Duodenal mucosa (tissue), 2 donors: ENCODE results near the gene TRIM4.
A peak's percentile ranks its signal among the peaks of the same experiment; 100 is the strongest.
"Not testable (repeated sequence)": the region's sequence is repeated elsewhere in the genome, so short reads cannot be mapped to it uniquely, and the experiment has no call there.

Experiments
- H3K27ac ChIP-seq: one replicate; pipeline ENCODE4 v1.7.0; 2013; ENCODE audit warnings: low read depth, low read length
- H3K27me3 ChIP-seq, 2 donors: one replicate each; pipeline ENCODE4 v1.7.0; 2013; ENCODE audit warnings: low read length in 2 of 2, control low read depth in 1 of 2; ENCODE audit not compliant: insufficient read depth in 2 of 2, control insufficient read depth in 1 of 2
- H3K36me3 ChIP-seq, 2 donors: one replicate each; pipeline ENCODE4 v1.7.0; 2013; ENCODE audit warnings: low read length in 2 of 2, control low read depth in 1 of 2; ENCODE audit not compliant: insufficient read depth in 2 of 2, control insufficient read depth in 1 of 2
- H3K4me1 ChIP-seq, 2 donors: one replicate each; pipeline ENCODE4 v1.7.0; 2013; ENCODE audit warnings: low read length in 2 of 2, control low read depth in 1 of 2; ENCODE audit not compliant: insufficient read depth in 2 of 2, control insufficient read depth in 1 of 2
- H3K4me3 ChIP-seq, 2 donors: one replicate each; pipeline ENCODE4 v1.7.0; 2013; ENCODE audit warnings: low read length in 2 of 2, low read depth in 1 of 2
- H3K9ac ChIP-seq, 2 donors: one replicate each; pipeline ENCODE4 v1.7.0; 2013; ENCODE audit warnings: low read length in 2 of 2, low read depth in 1 of 2
- H3K9me3 ChIP-seq, 2 donors: one replicate each; pipeline ENCODE4 v1.7.0; 2013; ENCODE audit warnings: low read length in 2 of 2, control low read depth in 1 of 2; ENCODE audit not compliant: control insufficient read depth in 1 of 2

The TRIM4 gene

GRCh38 chr7:99918959-99919813, at the start of gene TRIM4:
Gene TRIM4, minus strand, starts transcription at chr7:99919530. Its CDS starts 129 bp downstream, at chr7:99919401.
- peak within 1 kb of the TSS; percentile 87 to 98 for H3K4me3 ChIP-seq
- no peaks in the 10 kb centered on the region for H3K27me3 ChIP-seq
- H3K27ac ChIP-seq, result peak within 1 kb of the TSS; percentile 86
- peaks cover 4 to 24% of the 10 kb centered on the region in 2 donors for H3K36me3 ChIP-seq
- H3K9ac ChIP-seq, result peak within 1 kb of the TSS; percentile 84 to 98
- H3K9me3 ChIP-seq, result no peaks in the 10 kb centered on the region
- peaks cover 23 to 34% of the 10 kb centered on the region in 2 donors for H3K4me1 ChIP-seq

GRCh38 chr7:99958564-99959227, 39.4 kb upstream of the TRIM4 start:
- H3K4me3 ChIP-seq, result no peak overlapping the region
- H3K27ac ChIP-seq, result no peak overlapping the region
- no peak overlapping the region for H3K9ac ChIP-seq
- no peaks in the 10 kb centered on the region for H3K9me3 ChIP-seq
- H3K4me1 ChIP-seq, result no peaks in the 10 kb centered on the region
- no peaks in the 10 kb centered on the region for H3K36me3 ChIP-seq
- H3K27me3 ChIP-seq, result peaks cover 0 to 6% of the 10 kb centered on the region in 2 donors

- H3K4me3 ChIP-seq, result no peak overlapping the region
- H3K27ac ChIP-seq, result no peak overlapping the region
- H3K27me3 ChIP-seq, result peaks cover 0 to 3% of the 10 kb centered on the region in 2 donors
- no peaks in the 10 kb centered on the region for H3K4me1 ChIP-seq
- H3K9me3 ChIP-seq, result peaks cover 2 to 4% of the 10 kb centered on the region in 2 donors
- no peaks in the 10 kb centered on the region for H3K36me3 ChIP-seq
- no peak overlapping the region for H3K9ac ChIP-seq
Measured at GRCh38 chr7:99955247-99955646, 35.9 kb upstream of the TRIM4 start.

- not testable (repeated sequence) for H3K9ac ChIP-seq, H3K27ac ChIP-seq, H3K27me3 ChIP-seq, H3K4me3 ChIP-seq, H3K9me3 ChIP-seq, H3K4me1 ChIP-seq, H3K36me3 ChIP-seq
Measured at GRCh38 chr7:99954643-99955042, 35.3 kb upstream of the TRIM4 start.

GRCh38 chr7:99953649-99954048, 34.3 kb upstream of the TRIM4 start:
- H3K36me3 ChIP-seq, result no peaks in the 10 kb centered on the region
- H3K27ac ChIP-seq, result no peak overlapping the region

GRCh38 chr7:99952649-99953048, 33.3 kb upstream of the TRIM4 start:
- H3K36me3 ChIP-seq, H3K27me3 ChIP-seq, H3K4me1 ChIP-seq, H3K4me3 ChIP-seq, H3K9me3 ChIP-seq, H3K9ac ChIP-seq, H3K27ac ChIP-seq: not testable (repeated sequence)

More at GRCh38 chr7:99953649-99954048, 34.3 kb upstream of the TRIM4 start:
- Histone ChIP-seq H3K27me3 (no peaks in the 10 kb centered on the region), H3K9me3 (peaks cover 2 to 4% of the 10 kb centered on the region in 2 donors), H3K9ac (no peak overlapping the region), H3K4me3 (no peak overlapping the region), H3K4me1 (no peaks in the 10 kb centered on the region)

- not testable (repeated sequence) for H3K27me3 ChIP-seq, H3K27ac ChIP-seq
Measured at GRCh38 chr7:99950819-99951218, 31.5 kb upstream of the TRIM4 start.

GRCh38 chr7:99949645-99950228, 30.4 kb upstream of the TRIM4 start:
- Histone ChIP-seq H3K4me3 (no peak overlapping the region), H3K9ac (no peak overlapping the region), H3K9me3 (peaks cover 2 to 4% of the 10 kb centered on the region in 2 donors), H3K27me3 (no peaks in the 10 kb centered on the region), H3K36me3 (no peaks in the 10 kb centered on the region), H3K4me1 (no peaks in the 10 kb centered on the region), H3K27ac (no peak overlapping the region)

More at GRCh38 chr7:99950819-99951218, 31.5 kb upstream of the TRIM4 start:
- not testable (repeated sequence) for H3K4me1 ChIP-seq, H3K4me3 ChIP-seq, H3K9ac ChIP-seq, H3K36me3 ChIP-seq, H3K9me3 ChIP-seq

- no peaks in the 10 kb centered on the region for H3K27me3 ChIP-seq
- H3K4me3 ChIP-seq, result no peak overlapping the region
- no peak overlapping the region for H3K9ac ChIP-seq
- H3K27ac ChIP-seq, result no peak overlapping the region
- H3K9me3 ChIP-seq, result peaks cover 2 to 4% of the 10 kb centered on the region in 2 donors
- no peaks in the 10 kb centered on the region for H3K4me1 ChIP-seq
- H3K36me3 ChIP-seq, result no peaks in the 10 kb centered on the region
Measured at GRCh38 chr7:99947608-99948007, 28.3 kb upstream of the TRIM4 start.

- no peak overlapping the region for H3K4me3 ChIP-seq
- H3K36me3 ChIP-seq, result no peaks in the 10 kb centered on the region
- H3K4me1 ChIP-seq, result no peaks in the 10 kb centered on the region
Measured at GRCh38 chr7:99944497-99945070, 25.3 kb upstream of the TRIM4 start.

More at GRCh38 chr7:99944497-99945070, 25.3 kb upstream of the TRIM4 start:
- no peaks in the 10 kb centered on the region for H3K9me3 ChIP-seq
- H3K27me3 ChIP-seq, result no peaks in the 10 kb centered on the region
- H3K9ac ChIP-seq, result no peak overlapping the region
- H3K27ac ChIP-seq, result no peak overlapping the region
